CD4-positive, alpha-beta T cell treated with Interleukin-15 for 4 hours (primary cell): ENCODE measurements around the gene WDR59.
"Not testable (repeated sequence)": the region's sequence is repeated elsewhere in the genome, so short reads cannot be mapped to it uniquely, and the experiment has no call there.

Experiments
- DNase-seq: peaks from one replicate; pipeline ENCODE4 v3.0.0-alpha.2; 2020; ENCODE audit warnings: low spot score

WDR59 gene

GRCh38 chr16:75011634-75012307 is 26.8 kb upstream of the WDR59 start:
- DNase-seq: peak; percentile 69

- no peak for DNase-seq
Measured at GRCh38 chr16:75010427-75010826, 25.5 kb upstream of the WDR59 start.

GRCh38 chr16:75007443-75007842 is 22.5 kb upstream of the WDR59 start:
- no peak for DNase-seq

- no peak for DNase-seq
Measured at GRCh38 chr16:75005697-75006096, 20.8 kb upstream of the WDR59 start.

GRCh38 chr16:75004460-75004859 is 19.5 kb upstream of the WDR59 start:
- no peak for DNase-seq

- no peak for DNase-seq
Measured at GRCh38 chr16:75003931-75004330, 19.0 kb upstream of the WDR59 start.

- DNase-seq: no peak
Measured at GRCh38 chr16:75002474-75002873, 17.6 kb upstream of the WDR59 start.

GRCh38 chr16:75000481-75001081 is 15.7 kb upstream of the WDR59 start:
- DNase-seq: no peak

- DNase-seq: peak; percentile 60
Measured at GRCh38 chr16:74999609-75000480, 14.9 kb upstream of the WDR59 start.

GRCh38 chr16:74999219-74999608 is 14.3 kb upstream of the WDR59 start:
- DNase-seq: peak; percentile 29

GRCh38 chr16:74998481-74999218 is 13.7 kb upstream of the WDR59 start, which contains the start of gene ZNRF1:
TSS of gene ZNRF1 (plus strand) at chr16:74999024. CDS start at chr16:74999672, 648 bp downstream.
- peak; percentile 83 for DNase-seq

GRCh38 chr16:74997042-74997491 is 12.1 kb upstream of the WDR59 start:
- DNase-seq: no peak

GRCh38 chr16:74995986-74996385 is 11.1 kb upstream of the WDR59 start:
- no peak for DNase-seq

- DNase-seq: no peak
Measured at GRCh38 chr16:74991593-74992403, 6.9 kb upstream of the WDR59 start.

- DNase-seq: no peak
Measured at GRCh38 chr16:74991268-74991592, 6.3 kb upstream of the WDR59 start.

GRCh38 chr16:74990832-74991231 is 5.9 kb upstream of the WDR59 start:
- DNase-seq: no peak

- DNase-seq: not testable (repeated sequence)
Measured at GRCh38 chr16:74989864-74990263, 4.9 kb upstream of the WDR59 start.

GRCh38 chr16:74987027-74987681 is 2.2 kb upstream of the WDR59 start:
- no peak for DNase-seq

GRCh38 chr16:74984194-74984528 is 762 bp downstream of the WDR59 start:
- DNase-seq: no peak

GRCh38 chr16:74982256-74982655 is 2.7 kb downstream of the WDR59 start:
- no peak for DNase-seq

- DNase-seq: no peak
Measured at GRCh38 chr16:74975591-74975990, 9.3 kb downstream of the WDR59 start.
